IPS-20b (cell line): ENCODE results near the gene CEACAM19.

Experiments used
- H3K27ac ChIP-seq: one replicate; pipeline ENCODE4 v1.5.1; 2013; ENCODE audit warnings: low read length
- H3K27me3 ChIP-seq: 2 replicates; pipeline ENCODE4 v1.6.1; 2013; ENCODE audit warnings: mild to moderate bottlenecking, low read length, inconsistent platforms; ENCODE audit not compliant: insufficient read depth
- H3K36me3 ChIP-seq: 2 replicates; pipeline ENCODE4 v1.6.1; 2013; ENCODE audit warnings: low read depth, mild to moderate bottlenecking, inconsistent platforms, low read length, moderate library complexity; ENCODE audit not compliant: insufficient read depth
- H3K4me1 ChIP-seq: 2 replicates; pipeline ENCODE4 v1.6.1; 2013; ENCODE audit warnings: mild to moderate bottlenecking, control low read depth, inconsistent platforms, low read length, moderate library complexity; ENCODE audit not compliant: insufficient read depth
- H3K4me3 ChIP-seq: 2 replicates; pipeline ENCODE4 v1.5.1; 2013; ENCODE audit warnings: mild to moderate bottlenecking, low read length, inconsistent platforms
- H3K9ac ChIP-seq: 2 replicates; pipeline ENCODE4 v1.6.1; 2013; ENCODE audit warnings: low read depth, mild to moderate bottlenecking, inconsistent platforms, low read length, moderate library complexity
- H3K9me3 ChIP-seq: 2 replicates; pipeline ENCODE4 v1.6.1; 2013; ENCODE audit warnings: mild to moderate bottlenecking, low read depth, low read length, inconsistent platforms; ENCODE audit not compliant: insufficient read depth

CEACAM19 gene

DNA sequence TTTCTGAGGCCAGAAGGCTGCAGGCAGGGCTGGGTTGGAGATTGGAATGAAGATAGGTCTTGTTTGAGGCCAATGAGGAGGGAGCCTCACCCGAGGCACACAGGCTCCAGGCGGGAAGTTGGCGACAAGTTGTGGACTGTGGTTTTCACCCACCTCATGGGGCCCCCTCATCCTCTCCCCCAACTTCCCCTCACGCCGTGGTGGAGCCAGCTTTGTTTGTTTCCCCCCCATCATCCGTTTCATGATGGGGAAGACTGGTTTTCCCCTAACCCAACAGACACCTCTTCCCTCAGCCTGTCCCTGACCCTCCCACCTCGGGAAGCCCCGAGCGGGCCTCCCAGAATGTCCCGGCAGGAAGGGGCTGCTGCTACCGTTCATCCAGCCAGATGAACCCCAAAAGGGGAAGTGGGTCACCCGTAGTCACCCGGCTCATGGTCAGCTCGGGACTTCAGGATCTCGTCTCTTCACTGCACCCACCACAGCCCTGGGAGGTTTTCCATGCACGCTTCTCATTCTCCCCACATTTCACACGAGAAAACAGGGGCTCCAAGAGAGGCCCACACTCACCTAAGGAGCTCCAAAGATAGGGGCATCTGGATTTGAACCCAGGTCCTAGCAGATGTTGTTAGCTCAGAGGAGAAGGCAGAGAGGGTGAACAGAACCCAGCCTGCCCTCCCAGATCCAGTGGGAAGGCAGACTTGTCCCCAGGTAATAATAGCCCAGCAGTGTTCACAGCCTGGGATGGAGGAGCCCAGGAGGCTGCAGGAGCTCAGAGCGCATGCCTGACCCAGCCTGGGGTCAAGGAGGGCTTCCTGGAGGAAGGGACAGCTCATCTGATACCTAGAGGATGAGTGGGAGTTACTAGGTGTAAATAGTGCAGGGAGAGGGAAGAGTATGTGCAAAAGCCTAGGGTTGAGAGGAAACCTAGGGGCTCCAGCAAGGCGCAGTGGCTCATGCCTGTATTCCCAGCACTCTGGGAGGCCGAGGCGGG lies 51.1 kb downstream of the CEACAM19 start:
- H3K27me3 ChIP-seq: peaks cover 8% of the 10 kb centered on the region; the same call in 1 of the 2 replicates
- H3K4me1 ChIP-seq: peaks cover 11% of the 10 kb centered on the region; the same call in 1 of the 2 replicates
- H3K4me3 ChIP-seq: no peak overlapping the region
- no peaks in the 10 kb centered on the region for H3K36me3 ChIP-seq
- no peak overlapping the region for H3K9ac ChIP-seq
- no peak overlapping the region for H3K27ac ChIP-seq
- H3K9me3 ChIP-seq: no peaks in the 10 kb centered on the region

DNA sequence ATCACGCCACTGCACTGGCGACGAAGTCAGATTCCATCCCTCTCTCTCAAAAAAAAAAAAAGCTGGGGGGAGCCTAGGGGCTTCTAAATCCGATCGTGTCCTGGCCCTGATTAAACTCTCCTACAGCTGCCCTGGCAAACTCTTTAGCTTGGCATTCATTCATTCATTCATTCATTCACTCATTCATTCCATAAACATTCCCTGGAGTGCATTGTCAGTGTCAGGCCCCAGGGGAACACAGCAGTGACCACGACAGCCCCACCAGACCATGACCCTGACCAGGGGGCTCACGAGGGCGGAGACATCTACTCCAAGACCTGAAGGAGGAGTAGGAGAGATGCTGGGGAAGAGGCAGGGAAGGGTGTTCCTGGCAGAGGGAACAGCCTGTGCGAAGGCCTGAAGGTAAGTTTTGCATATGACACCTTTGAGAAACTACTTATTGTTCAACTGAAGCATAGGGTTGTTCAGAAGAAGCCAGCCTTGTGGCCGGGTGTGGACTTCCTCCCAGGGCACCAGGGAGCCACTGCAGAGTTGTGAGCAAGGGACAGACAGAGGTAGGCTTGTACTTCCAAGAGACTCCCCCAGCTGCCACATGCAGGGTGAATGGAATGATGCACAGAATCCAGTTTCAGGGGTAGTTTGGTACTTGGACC lies 52.1 kb downstream of the CEACAM19 start:
- H3K27me3 ChIP-seq: peaks cover 8% of the 10 kb centered on the region; the same call in 1 of the 2 replicates
- H3K9me3 ChIP-seq: no peaks in the 10 kb centered on the region
- H3K4me3 ChIP-seq: no peak overlapping the region
- H3K9ac ChIP-seq: no peak overlapping the region
- no peaks in the 10 kb centered on the region for H3K36me3 ChIP-seq
- peaks cover 8% of the 10 kb centered on the region; the same call in 1 of the 2 replicates for H3K4me1 ChIP-seq
- H3K27ac ChIP-seq: no peak overlapping the region

DNA sequence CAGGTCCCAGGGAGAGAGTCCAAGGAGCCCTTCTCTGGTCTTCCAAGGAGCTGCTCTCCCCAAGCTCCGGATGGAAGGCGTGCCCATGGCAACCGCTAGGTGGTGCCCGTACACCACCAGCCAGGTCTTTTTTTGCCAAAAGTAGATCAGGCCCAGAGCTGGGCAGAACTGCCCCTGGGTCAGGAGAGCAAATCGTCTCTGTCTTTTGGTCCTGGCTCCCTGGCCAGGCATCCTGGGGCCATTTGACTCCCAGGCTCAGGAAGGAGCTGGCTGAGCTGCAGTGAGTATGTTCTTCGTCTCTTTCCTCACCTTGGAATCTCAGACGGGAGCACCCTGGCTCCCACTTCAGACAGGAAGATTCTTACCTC lies 52.7 kb downstream of the CEACAM19 start:
- Histone ChIP-seq H3K4me3 (no peak overlapping the region), H3K4me1 (peaks cover 4% of the 10 kb centered on the region; the same call in 1 of the 2 replicates), H3K9ac (no peak overlapping the region), H3K36me3 (no peaks in the 10 kb centered on the region), H3K9me3 (no peaks in the 10 kb centered on the region), H3K27me3 (peaks cover 8% of the 10 kb centered on the region; the same call in 1 of the 2 replicates), H3K27ac (no peak overlapping the region)

DNA sequence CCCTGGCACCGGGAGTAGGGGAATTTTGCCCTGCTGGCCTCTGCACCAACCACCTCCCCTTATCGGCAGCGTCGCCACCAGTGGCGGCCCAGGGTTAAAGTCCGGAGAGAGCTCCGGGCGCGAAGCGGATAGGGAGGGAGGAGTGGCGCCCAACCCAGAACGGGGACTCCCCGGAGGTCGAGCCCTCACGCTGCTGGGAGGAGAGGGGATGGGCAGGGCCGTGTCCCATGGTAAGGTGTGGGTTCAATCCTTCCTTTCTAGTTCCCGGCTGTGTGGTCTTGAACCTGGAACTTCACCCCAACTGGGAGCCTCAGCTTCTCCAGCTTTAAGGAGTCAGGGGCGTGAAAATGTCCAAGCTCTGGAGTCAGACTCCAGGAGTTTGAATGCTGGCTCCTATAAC lies 54.0 kb downstream of the CEACAM19 start:
- no peak overlapping the region for H3K4me3 ChIP-seq

DNA sequence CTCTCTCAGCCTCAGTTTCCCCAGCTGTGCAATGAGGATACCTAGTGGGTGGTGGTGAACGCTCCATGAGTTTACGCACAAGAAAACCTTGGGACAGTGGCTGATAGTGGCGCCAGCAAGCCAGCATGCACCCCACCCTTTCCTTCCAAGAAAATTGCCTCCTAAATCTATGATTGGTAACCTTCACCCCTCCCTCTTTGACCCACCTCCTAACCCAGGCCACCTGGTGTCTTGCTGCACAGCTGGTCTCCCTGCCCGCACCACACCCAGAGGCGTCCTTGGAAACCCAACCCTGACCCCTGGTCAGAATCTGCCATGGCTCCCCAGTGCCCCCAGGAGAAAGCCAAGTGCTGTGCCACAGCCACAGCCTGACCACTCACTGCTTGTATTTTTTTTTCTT lies 54.4 kb downstream of the CEACAM19 start:
- H3K9me3 ChIP-seq: no peaks in the 10 kb centered on the region
- no peak overlapping the region for H3K27ac ChIP-seq
- H3K4me1 ChIP-seq: no peaks in the 10 kb centered on the region
- H3K9ac ChIP-seq: no peak overlapping the region
- peaks cover 8% of the 10 kb centered on the region; the same call in 1 of the 2 replicates for H3K27me3 ChIP-seq
- H3K36me3 ChIP-seq: no peaks in the 10 kb centered on the region
- H3K4me3 ChIP-seq: no peak overlapping the region

More for the DNA sequence above, 54.0 kb downstream of the CEACAM19 start:
- H3K36me3 ChIP-seq: no peaks in the 10 kb centered on the region
- no peaks in the 10 kb centered on the region for H3K4me1 ChIP-seq
- no peak overlapping the region for H3K27ac ChIP-seq
- peaks cover 8% of the 10 kb centered on the region; the same call in 1 of the 2 replicates for H3K27me3 ChIP-seq
- no peak overlapping the region for H3K9ac ChIP-seq
- H3K9me3 ChIP-seq: no peaks in the 10 kb centered on the region

DNA sequence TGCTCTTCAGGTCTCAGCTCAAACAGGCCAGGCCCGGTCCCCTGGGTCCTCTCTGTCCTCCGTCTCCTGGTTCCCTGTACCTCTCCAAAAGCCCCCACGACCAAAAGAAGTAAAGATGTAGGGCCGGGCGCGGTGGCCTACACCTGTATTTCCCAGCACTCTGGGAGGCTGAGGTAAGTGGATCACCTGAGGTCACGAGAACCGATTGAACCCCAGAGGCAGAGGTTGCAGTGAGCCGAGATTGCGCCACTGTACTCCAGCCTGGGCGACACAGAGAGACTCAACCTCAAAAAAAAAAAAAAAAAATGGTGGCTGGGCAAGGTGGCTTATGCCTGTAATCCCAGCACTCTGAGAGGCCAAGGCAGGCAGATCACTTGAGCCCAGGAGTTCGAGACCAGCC lies 55.2 kb downstream of the CEACAM19 start:
- no peak overlapping the region for H3K9ac ChIP-seq
- no peak overlapping the region for H3K4me3 ChIP-seq
- H3K27me3 ChIP-seq: peaks cover 8% of the 10 kb centered on the region; the same call in 1 of the 2 replicates
- no peaks in the 10 kb centered on the region for H3K9me3 ChIP-seq
- H3K27ac ChIP-seq: no peak overlapping the region
- no peaks in the 10 kb centered on the region for H3K4me1 ChIP-seq
- H3K36me3 ChIP-seq: no peaks in the 10 kb centered on the region

DNA sequence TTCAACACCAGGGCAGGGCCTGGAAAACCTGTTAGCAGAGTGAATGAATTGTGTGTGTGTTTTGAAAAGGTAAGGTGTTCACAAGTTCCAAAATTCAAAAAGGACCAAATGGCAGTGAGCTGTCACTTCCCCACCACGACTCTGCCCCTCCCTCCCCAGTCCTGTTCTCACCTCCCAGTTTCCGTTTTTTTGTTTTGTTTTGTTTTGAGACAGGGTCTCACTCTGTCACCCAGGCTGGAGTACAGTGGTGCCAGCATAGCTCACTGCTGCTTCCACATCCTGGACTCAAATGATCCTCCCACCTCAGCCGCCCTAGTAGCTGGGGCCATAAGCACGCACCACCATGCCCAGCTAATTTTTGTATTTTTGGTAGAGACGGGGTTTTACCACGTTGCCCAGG lies 56.9 kb downstream of the CEACAM19 start:
- no peaks in the 10 kb centered on the region for H3K4me1 ChIP-seq
- no peak overlapping the region for H3K9ac ChIP-seq
- H3K36me3 ChIP-seq: no peaks in the 10 kb centered on the region
- H3K27me3 ChIP-seq: peaks cover 8% of the 10 kb centered on the region; the same call in 1 of the 2 replicates
- no peaks in the 10 kb centered on the region for H3K9me3 ChIP-seq
- H3K27ac ChIP-seq: no peak overlapping the region
- H3K4me3 ChIP-seq: no peak overlapping the region

DNA sequence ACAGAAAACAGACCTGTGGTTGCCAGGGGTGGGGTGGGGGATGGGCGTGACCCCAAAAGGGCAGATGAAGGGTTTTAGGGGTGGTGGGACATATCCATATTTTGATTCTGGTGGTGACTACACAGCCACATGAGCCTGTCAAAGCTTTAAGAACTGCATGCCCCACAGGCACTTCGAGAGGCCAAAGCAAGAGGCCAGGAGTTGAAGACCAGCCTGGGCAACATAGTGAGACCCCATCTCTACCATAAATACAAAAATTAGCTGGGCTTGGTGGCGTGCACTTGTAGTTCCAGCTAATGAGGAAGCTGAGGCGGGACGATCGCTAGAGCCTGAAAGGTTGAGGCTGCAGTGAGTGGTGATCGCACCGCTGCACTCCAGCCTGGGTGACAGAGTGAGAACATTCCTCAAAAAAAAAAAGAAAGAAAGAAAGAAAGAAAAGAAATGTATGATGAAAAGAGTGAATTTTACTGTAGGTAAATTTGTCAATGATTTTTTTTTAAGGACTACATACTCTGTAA lies 58.3 kb downstream of the CEACAM19 start:
- Histone ChIP-seq H3K36me3 (no peaks in the 10 kb centered on the region), H3K27me3 (peaks cover 7% of the 10 kb centered on the region; the same call in 1 of the 2 replicates), H3K9me3 (no peaks in the 10 kb centered on the region), H3K4me1 (no peaks in the 10 kb centered on the region), H3K4me3 (no peak overlapping the region), H3K9ac (no peak overlapping the region), H3K27ac (no peak overlapping the region)

DNA sequence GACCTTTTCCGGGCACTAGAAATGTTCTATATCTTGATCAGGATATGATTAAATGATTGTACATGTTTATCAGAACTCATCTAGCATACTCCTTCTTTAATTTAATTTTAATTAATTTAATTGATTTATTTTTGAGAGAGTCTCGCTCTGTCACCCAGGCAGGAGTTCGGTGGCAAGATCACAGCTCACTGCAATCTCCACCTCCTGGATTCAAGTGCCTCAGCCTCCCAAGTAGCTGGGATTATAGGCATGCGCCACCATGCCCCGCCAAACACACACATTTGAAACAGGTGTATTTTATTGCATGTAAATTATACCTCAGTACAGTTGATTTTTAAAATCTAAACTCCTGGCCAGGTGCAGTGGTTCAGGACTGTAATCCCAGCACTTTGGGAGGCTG lies 59.8 kb downstream of the CEACAM19 start:
- no peaks in the 10 kb centered on the region for H3K9me3 ChIP-seq
- H3K27me3 ChIP-seq: no peaks in the 10 kb centered on the region
- no peak overlapping the region for H3K9ac ChIP-seq
- H3K27ac ChIP-seq: no peak overlapping the region
- no peaks in the 10 kb centered on the region for H3K4me1 ChIP-seq
- no peak overlapping the region for H3K4me3 ChIP-seq
- H3K36me3 ChIP-seq: no peaks in the 10 kb centered on the region

DNA sequence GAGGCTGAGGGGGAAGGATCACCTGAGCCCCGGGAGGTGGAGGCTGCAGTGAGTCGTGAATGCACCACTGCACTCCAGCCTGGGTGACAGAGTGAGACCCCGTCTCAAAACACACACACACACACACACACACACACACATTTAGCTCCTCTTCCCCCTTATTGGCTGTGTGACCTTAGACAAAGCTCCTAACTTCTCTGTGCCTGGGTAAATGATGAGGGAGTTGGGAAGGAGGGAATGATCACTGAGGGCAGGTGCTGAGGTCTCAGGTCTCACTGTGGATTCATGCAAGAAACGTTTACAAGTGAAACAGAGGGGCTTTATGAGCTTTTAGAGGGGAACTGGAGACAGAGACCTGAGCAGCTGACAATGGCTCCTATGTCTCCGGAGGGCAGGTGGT lies 60.3 kb downstream of the CEACAM19 start:
- H3K36me3 ChIP-seq: no peaks in the 10 kb centered on the region
- no peaks in the 10 kb centered on the region for H3K9me3 ChIP-seq
- no peaks in the 10 kb centered on the region for H3K4me1 ChIP-seq
- no peak overlapping the region for H3K4me3 ChIP-seq
- H3K27ac ChIP-seq: no peak overlapping the region
- H3K27me3 ChIP-seq: no peaks in the 10 kb centered on the region
- H3K9ac ChIP-seq: no peak overlapping the region

DNA sequence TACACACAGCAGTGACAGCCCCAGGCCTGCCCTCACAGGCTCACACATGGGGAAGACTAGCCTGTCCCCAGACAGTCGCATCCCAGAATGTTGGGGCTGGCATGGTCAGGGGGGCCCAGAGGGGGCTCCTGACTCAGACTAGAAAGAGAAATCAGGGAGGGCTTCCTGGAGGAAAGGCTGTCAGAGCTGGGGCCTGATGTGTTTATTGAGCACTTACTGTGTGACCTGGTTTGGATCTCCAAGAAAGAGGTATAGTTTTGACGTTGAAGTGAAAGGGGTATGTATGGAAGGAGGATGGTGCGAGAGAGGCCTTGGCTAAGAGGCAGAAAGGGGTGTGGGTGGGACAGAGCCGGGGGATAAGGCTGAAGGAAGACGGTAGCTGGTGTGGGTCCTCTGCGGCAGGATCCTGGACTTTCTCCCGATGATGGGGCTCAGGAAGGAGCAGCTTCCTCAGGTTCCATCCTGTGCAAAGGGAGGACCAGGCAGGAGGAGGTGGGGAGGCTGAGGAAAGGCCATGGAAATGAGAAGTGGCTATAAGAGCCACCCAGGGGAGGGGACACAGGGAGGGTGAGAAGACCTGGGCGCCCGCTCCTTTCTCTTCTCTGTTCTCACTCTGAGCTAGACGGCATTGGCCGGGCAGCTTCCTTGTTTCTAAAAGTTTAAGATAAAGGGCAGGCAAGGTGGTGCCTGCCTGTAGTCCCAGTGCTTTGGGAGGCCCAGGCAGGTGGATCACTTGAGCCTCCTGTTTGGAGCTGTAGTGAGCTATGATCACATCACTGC lies 61.1 kb downstream of the CEACAM19 start:
- H3K27me3 ChIP-seq: no peaks in the 10 kb centered on the region
- H3K27ac ChIP-seq: no peak overlapping the region
- no peaks in the 10 kb centered on the region for H3K36me3 ChIP-seq
- H3K9me3 ChIP-seq: no peaks in the 10 kb centered on the region
- H3K9ac ChIP-seq: no peak overlapping the region
- H3K4me1 ChIP-seq: no peaks in the 10 kb centered on the region
- no peak overlapping the region for H3K4me3 ChIP-seq
